GM12891 (cell line): ENCODE measurements around the gene TACR2.

Source experiments
- PAX5 ChIP-seq: IDR thresholded peaks from 2 replicates; pipeline ENCODE4 v1.6.1; 2011; ENCODE audit warnings: low read length, moderate library complexity, mild to moderate bottlenecking; ENCODE audit not compliant: insufficient read depth, severe bottlenecking
- POLR2A ChIP-seq: IDR thresholded peaks from 2 replicates; pipeline ENCODE4 v1.6.1; 2011; ENCODE audit warnings: low read depth, low read length, control low read depth

GRCh38 chr10:69384320-69384719 is 32.4 kb downstream of the TACR2 start:
- TF ChIP-seq PAX5 (no peak), POLR2A (no peak)
